WTC11 (cell line): ENCODE results near the gene TOMM6. TPM values are rescaled to one million over a fixed set of nuclear protein-coding genes. Genes with fewer than 3 reads are reported as not detected.

Source experiments
- ATAC-seq: fragments of 200-7000 bp; cut with Tn5 transposase; 2 replicates; pipeline ENCODE4 v1.10.0; 2021; ENCODE audit warnings: mild to moderate bottlenecking, moderate library complexity
- CTCF ChIA-PET: fragments of 300-600 bp; sonication (Branson Sonifier 250); formaldehyde crosslinking; loops from one replicate; lab custom pipeline; 2021; ENCODE audit warnings: antibody characterized with exemption; lab: Charles Lee
- POLR2A ChIA-PET: fragments of 350-600 bp; sonication (Branson Sonifier 250); formaldehyde crosslinking; loops from one replicate; lab custom pipeline; 2021; ENCODE audit warnings: antibody characterized with exemption; lab: Charles Lee
- DNase-seq: peaks from one replicate; pipeline ENCODE4 v3.0.0; 2021; ENCODE audit warnings: low spot score
- H3K27ac Mint-ChIP-seq: 2 replicates; pipeline ENCODE4 v1.8.0; 2021; ENCODE audit warnings: mixed read lengths
- H3K27me3 Mint-ChIP-seq: 2 replicates; pipeline ENCODE4 v1.8.0; 2021; ENCODE audit warnings: low read depth, mild to moderate bottlenecking, moderate library complexity, mixed read lengths
- H3K36me3 Mint-ChIP-seq: 2 replicates; pipeline ENCODE4 v1.8.0; 2021; ENCODE audit warnings: mixed read lengths
- H3K4me1 Mint-ChIP-seq: 2 replicates; pipeline ENCODE4 v1.8.0; 2022; ENCODE audit warnings: mixed read lengths
- H3K4me3 Mint-ChIP-seq: 2 replicates; pipeline ENCODE4 v1.8.0; 2021; ENCODE audit warnings: mild to moderate bottlenecking, moderate library complexity, mixed read lengths
- H3K9me3 Mint-ChIP-seq: 2 replicates; pipeline ENCODE4 v1.8.0; 2021; ENCODE audit warnings: mixed read lengths
- ESRRA ChIP-seq: sonication (generic); formaldehyde crosslinking; IDR thresholded peaks from 2 replicates; pipeline ENCODE4 v1.8.1; 2022; ENCODE audit warnings: mild to moderate bottlenecking, missing genetic modification reagents, borderline replicate concordance
- ETV6 ChIP-seq: sonication (generic); formaldehyde crosslinking; IDR thresholded peaks from 2 replicates; pipeline ENCODE4 v1.8.1; 2022; ENCODE audit warnings: mild to moderate bottlenecking, missing genetic modification reagents
- FOXP1 ChIP-seq: sonication (generic); formaldehyde crosslinking; IDR thresholded peaks from 2 replicates; pipeline ENCODE4 v1.8.0; 2022; ENCODE audit warnings: missing genetic modification reagents, mild to moderate bottlenecking, moderate library complexity, borderline replicate concordance
- GRHL2 ChIP-seq: fragments of 250-450 bp; sonication (Bioruptor Pico); IDR thresholded peaks from 2 replicates; pipeline ENCODE4 v1.8.0; 2022; ENCODE audit warnings: mild to moderate bottlenecking, moderate library complexity; ENCODE audit not compliant: insufficient replicate concordance, severe bottlenecking
- HMGA2 ChIP-seq: fragments of 250-450 bp; sonication (Bioruptor Pico); IDR thresholded peaks from 2 replicates; pipeline ENCODE4 v1.4.0; 2021; ENCODE audit warnings: mild to moderate bottlenecking, moderate library complexity
- JAZF1 ChIP-seq: fragments of 250-450 bp; sonication (Bioruptor Pico); IDR thresholded peaks from 2 replicates; pipeline ENCODE4 v1.9.0; 2021; ENCODE audit warnings: moderate library complexity, mild to moderate bottlenecking, inconsistent platforms
- MXD4 ChIP-seq: fragments of 250-450 bp; sonication (Bioruptor Pico); IDR thresholded peaks from 2 replicates; pipeline ENCODE4 v1.8.0; 2021; ENCODE audit warnings: mild to moderate bottlenecking, moderate library complexity, borderline replicate concordance
- PRRX2 ChIP-seq: fragments of 250-450 bp; sonication (Bioruptor Pico); IDR thresholded peaks from 2 replicates; pipeline ENCODE4 v1.8.0; 2021; ENCODE audit warnings: mild to moderate bottlenecking
- RORB ChIP-seq: fragments of 250-450 bp; sonication (Bioruptor Pico); IDR thresholded peaks from 2 replicates; pipeline ENCODE4 v1.9.0; 2021; ENCODE audit warnings: mild to moderate bottlenecking
- SMAD4 ChIP-seq: sonication (generic); formaldehyde crosslinking; IDR thresholded peaks from 2 replicates; pipeline ENCODE4 v1.8.0; 2022; ENCODE audit warnings: mild to moderate bottlenecking, missing genetic modification reagents
- SP1 ChIP-seq: sonication (generic); formaldehyde crosslinking; conservative IDR thresholded peaks from 2 replicates; pipeline ENCODE4 v1.8.1; 2022; ENCODE audit warnings: missing genetic modification reagents
- ZNF423 ChIP-seq: fragments of 250-450 bp; sonication (Bioruptor Pico); IDR thresholded peaks from 2 replicates; pipeline ENCODE4 v2.1.2; 2022; ENCODE audit warnings: mild to moderate bottlenecking, moderate library complexity
- ZNF671 ChIP-seq: fragments of 250-450 bp; sonication (Bioruptor Pico); IDR thresholded peaks from 2 replicates; pipeline ENCODE4 v1.8.0; 2021; ENCODE audit warnings: mild to moderate bottlenecking
- total RNA-seq: library from RNA; stranded (reverse); gene quantifications from 3 replicates; pipeline ENCODE4 v1.2.3, GENCODE V29; 2021
- TF ChIP-seq, protein P1 (sequence below): sonication (generic); formaldehyde crosslinking; IDR thresholded peaks from 2 replicates; pipeline ENCODE4 v1.8.0; 2022; ENCODE audit warnings: mild to moderate bottlenecking, missing genetic modification reagents
- TF ChIP-seq, protein P2 (sequence below): sonication (generic); formaldehyde crosslinking; IDR thresholded peaks from 2 replicates; pipeline ENCODE4 v1.8.1; 2022; ENCODE audit warnings: mild to moderate bottlenecking, moderate library complexity, missing genetic modification reagents
- TF ChIP-seq, protein P3 (sequence below): sonication (generic); formaldehyde crosslinking; IDR thresholded peaks from 2 replicates; pipeline ENCODE4 v1.8.0; 2022; ENCODE audit warnings: missing genetic modification reagents
- TF ChIP-seq, protein P4 (sequence below): fragments of 250-450 bp; sonication (Bioruptor Pico); IDR thresholded peaks from 2 replicates; pipeline ENCODE4 v1.9.0; 2021; ENCODE audit warnings: mild to moderate bottlenecking, borderline replicate concordance
- TF ChIP-seq, protein P5 (sequence below): fragments of 250-450 bp; sonication (Bioruptor Pico); IDR thresholded peaks from 2 replicates; pipeline ENCODE4 v1.9.0; 2021; ENCODE audit warnings: moderate library complexity, mild to moderate bottlenecking, inconsistent platforms, borderline replicate concordance
- TF ChIP-seq, protein P6 (sequence below): sonication (generic); formaldehyde crosslinking; conservative IDR thresholded peaks from 2 replicates; pipeline ENCODE4 v1.8.1; 2022; ENCODE audit warnings: mild to moderate bottlenecking, missing genetic modification reagents
- TF ChIP-seq, protein P7 (sequence below): sonication (generic); formaldehyde crosslinking; IDR thresholded peaks from 2 replicates; pipeline ENCODE4 v1.8.1; 2023; ENCODE audit warnings: mild to moderate bottlenecking, moderate library complexity, missing genetic modification reagents
- TF ChIP-seq, protein P8 (sequence below): sonication (generic); formaldehyde crosslinking; IDR thresholded peaks from 2 replicates; pipeline ENCODE4 v1.8.0; 2023; ENCODE audit warnings: missing genetic modification reagents

Gene TOMM6
- total RNA-seq, 1 experiment from 2014 or later: 233 TPM

DNA sequence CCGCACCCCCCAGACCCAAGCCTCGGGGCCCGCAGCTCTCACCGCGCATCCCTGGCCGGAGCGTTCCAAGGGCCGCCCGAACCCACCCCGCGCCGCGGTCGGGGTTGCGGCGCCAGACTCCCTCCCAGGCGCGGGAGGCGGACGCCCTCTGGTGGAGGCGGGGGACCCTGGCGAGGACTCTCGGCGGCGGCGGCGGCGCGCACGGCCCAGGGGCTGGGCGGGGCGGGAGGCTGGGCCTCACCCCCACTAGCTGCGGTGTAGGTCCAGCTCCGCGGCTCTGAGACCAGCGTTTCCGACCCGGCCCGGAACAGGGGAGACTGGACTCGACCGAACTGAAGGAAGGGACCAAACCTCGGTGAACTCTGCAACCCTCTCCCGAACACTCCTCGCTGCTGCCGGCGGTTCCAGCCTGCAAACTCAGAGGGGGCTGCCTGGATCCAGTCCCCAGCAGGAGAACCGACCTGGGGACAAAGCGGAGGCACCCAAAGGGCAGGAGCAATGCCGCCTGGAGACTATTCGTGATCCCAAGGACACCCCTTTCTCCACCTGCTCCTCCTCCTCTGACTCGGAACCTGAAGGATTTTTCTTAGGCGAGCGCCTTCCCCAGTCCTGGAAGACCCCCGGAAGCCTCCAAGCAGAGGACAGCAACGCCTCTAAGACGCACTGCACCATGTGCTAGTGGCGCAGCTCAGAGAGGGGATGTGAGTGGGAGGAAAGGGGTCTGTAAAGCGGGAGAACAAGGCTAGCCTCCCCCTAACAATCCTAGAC is 859 bp upstream of the TOMM6 start (continued):
- TF ChIP-seq, protein P1, sequence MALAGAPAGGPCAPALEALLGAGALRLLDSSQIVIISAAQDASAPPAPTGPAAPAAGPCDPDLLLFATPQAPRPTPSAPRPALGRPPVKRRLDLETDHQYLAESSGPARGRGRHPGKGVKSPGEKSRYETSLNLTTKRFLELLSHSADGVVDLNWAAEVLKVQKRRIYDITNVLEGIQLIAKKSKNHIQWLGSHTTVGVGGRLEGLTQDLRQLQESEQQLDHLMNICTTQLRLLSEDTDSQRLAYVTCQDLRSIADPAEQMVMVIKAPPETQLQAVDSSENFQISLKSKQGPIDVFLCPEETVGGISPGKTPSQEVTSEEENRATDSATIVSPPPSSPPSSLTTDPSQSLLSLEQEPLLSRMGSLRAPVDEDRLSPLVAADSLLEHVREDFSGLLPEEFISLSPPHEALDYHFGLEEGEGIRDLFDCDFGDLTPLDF (CRISPR knock-in tag): no peak
- TF ChIP-seq, protein P2, sequence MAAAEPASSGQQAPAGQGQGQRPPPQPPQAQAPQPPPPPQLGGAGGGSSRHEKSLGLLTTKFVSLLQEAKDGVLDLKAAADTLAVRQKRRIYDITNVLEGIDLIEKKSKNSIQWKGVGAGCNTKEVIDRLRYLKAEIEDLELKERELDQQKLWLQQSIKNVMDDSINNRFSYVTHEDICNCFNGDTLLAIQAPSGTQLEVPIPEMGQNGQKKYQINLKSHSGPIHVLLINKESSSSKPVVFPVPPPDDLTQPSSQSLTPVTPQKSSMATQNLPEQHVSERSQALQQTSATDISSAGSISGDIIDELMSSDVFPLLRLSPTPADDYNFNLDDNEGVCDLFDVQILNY: peak; percentile 61; the same call in 1 of the 2 replicates
- TF ChIP-seq RORB (CRISPR knock-in tag): no peak
- no peak for TF ChIP-seq FOXP1 (CRISPR knock-in tag)
- TF ChIP-seq, protein P3, sequence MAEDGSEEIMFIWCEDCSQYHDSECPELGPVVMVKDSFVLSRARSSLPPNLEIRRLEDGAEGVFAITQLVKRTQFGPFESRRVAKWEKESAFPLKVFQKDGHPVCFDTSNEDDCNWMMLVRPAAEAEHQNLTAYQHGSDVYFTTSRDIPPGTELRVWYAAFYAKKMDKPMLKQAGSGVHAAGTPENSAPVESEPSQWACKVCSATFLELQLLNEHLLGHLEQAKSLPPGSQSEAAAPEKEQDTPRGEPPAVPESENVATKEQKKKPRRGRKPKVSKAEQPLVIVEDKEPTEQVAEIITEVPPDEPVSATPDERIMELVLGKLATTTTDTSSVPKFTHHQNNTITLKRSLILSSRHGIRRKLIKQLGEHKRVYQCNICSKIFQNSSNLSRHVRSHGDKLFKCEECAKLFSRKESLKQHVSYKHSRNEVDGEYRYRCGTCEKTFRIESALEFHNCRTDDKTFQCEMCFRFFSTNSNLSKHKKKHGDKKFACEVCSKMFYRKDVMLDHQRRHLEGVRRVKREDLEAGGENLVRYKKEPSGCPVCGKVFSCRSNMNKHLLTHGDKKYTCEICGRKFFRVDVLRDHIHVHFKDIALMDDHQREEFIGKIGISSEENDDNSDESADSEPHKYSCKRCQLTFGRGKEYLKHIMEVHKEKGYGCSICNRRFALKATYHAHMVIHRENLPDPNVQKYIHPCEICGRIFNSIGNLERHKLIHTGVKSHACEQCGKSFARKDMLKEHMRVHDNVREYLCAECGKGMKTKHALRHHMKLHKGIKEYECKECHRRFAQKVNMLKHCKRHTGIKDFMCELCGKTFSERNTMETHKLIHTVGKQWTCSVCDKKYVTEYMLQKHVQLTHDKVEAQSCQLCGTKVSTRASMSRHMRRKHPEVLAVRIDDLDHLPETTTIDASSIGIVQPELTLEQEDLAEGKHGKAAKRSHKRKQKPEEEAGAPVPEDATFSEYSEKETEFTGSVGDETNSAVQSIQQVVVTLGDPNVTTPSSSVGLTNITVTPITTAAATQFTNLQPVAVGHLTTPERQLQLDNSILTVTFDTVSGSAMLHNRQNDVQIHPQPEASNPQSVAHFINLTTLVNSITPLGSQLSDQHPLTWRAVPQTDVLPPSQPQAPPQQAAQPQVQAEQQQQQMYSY (CRISPR knock-in tag): no peak
- peak; percentile 51; the same call in 1 of the 2 replicates for TF ChIP-seq ESRRA (CRISPR knock-in tag)
- peak; percentile 74 for TF ChIP-seq SP1 (CRISPR knock-in tag)
- TF ChIP-seq JAZF1 (CRISPR knock-in tag): no peak
- TF ChIP-seq ZNF671 (CRISPR knock-in tag): no peak
- TF ChIP-seq ETV6: 0 out of 2 replicates have a peak, but pooled peaks have one; percentile 52

DNA sequence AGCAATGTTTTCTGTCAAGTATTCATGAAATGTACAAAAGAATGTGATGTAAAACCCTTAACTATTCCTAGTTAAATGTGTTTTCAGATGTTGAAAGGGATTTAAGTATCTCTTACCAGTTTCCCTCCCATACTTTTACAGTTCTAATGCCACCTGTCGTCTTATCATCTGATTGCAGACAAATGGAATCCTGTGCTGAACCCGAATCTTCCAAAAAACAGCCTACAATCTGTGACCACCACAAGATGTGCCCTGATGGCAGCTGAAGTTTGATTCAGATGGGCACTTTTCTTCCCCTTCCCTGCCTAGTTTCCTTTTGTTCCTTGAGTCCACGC is 1.9 kb downstream of the TOMM6 start:
- no peak overlapping the region for H3K27ac Mint-ChIP-seq
- ChIA-PET POLR2A (no interaction called here), CTCF (no interaction called here)
- no peaks in the 10 kb centered on the region for H3K9me3 Mint-ChIP-seq
- peaks cover 18% of the 10 kb centered on the region for H3K27me3 Mint-ChIP-seq
- H3K4me3 Mint-ChIP-seq: peak overlapping the region; percentile 96
- no peak for ATAC-seq
- peaks cover 29% of the 10 kb centered on the region for H3K36me3 Mint-ChIP-seq
- H3K4me1 Mint-ChIP-seq: peaks cover 20% of the 10 kb centered on the region
- no peak for DNase-seq
- no peak for TF ChIP-seq RORB (CRISPR knock-in tag)
- TF ChIP-seq SMAD4 (CRISPR knock-in tag): no peak
- no peak for TF ChIP-seq HMGA2 (CRISPR knock-in tag)
- TF ChIP-seq, protein P4, sequence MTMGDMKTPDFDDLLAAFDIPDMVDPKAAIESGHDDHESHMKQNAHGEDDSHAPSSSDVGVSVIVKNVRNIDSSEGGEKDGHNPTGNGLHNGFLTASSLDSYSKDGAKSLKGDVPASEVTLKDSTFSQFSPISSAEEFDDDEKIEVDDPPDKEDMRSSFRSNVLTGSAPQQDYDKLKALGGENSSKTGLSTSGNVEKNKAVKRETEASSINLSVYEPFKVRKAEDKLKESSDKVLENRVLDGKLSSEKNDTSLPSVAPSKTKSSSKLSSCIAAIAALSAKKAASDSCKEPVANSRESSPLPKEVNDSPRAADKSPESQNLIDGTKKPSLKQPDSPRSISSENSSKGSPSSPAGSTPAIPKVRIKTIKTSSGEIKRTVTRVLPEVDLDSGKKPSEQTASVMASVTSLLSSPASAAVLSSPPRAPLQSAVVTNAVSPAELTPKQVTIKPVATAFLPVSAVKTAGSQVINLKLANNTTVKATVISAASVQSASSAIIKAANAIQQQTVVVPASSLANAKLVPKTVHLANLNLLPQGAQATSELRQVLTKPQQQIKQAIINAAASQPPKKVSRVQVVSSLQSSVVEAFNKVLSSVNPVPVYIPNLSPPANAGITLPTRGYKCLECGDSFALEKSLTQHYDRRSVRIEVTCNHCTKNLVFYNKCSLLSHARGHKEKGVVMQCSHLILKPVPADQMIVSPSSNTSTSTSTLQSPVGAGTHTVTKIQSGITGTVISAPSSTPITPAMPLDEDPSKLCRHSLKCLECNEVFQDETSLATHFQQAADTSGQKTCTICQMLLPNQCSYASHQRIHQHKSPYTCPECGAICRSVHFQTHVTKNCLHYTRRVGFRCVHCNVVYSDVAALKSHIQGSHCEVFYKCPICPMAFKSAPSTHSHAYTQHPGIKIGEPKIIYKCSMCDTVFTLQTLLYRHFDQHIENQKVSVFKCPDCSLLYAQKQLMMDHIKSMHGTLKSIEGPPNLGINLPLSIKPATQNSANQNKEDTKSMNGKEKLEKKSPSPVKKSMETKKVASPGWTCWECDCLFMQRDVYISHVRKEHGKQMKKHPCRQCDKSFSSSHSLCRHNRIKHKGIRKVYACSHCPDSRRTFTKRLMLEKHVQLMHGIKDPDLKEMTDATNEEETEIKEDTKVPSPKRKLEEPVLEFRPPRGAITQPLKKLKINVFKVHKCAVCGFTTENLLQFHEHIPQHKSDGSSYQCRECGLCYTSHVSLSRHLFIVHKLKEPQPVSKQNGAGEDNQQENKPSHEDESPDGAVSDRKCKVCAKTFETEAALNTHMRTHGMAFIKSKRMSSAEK: no peak
- TF ChIP-seq PRRX2 (CRISPR knock-in tag): no peak
- no peak for TF ChIP-seq MXD4
- TF ChIP-seq, protein P5, sequence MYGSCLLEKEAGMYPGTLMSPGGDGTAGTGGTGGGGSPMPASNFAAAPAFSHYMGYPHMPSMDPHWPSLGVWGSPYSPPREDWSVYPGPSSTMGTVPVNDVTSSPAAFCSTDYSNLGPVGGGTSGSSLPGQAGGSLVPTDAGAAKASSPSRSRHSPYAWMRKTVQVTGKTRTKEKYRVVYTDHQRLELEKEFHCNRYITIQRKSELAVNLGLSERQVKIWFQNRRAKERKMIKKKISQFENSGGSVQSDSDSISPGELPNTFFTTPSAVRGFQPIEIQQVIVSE (CRISPR knock-in tag): no peak
- TF ChIP-seq, protein P6, sequence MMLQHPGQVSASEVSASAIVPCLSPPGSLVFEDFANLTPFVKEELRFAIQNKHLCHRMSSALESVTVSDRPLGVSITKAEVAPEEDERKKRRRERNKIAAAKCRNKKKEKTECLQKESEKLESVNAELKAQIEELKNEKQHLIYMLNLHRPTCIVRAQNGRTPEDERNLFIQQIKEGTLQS (CRISPR knock-in tag): no peak
- TF ChIP-seq, protein P7, sequence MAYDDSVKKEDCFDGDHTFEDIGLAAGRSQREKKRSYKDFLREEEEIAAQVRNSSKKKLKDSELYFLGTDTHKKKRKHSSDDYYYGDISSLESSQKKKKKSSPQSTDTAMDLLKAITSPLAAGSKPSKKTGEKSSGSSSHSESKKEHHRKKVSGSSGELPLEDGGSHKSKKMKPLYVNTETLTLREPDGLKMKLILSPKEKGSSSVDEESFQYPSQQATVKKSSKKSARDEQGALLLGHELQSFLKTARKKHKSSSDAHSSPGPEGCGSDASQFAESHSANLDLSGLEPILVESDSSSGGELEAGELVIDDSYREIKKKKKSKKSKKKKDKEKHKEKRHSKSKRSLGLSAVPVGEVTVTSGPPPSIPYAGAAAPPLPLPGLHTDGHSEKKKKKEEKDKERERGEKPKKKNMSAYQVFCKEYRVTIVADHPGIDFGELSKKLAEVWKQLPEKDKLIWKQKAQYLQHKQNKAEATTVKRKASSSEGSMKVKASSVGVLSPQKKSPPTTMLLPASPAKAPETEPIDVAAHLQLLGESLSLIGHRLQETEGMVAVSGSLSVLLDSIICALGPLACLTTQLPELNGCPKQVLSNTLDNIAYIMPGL (CRISPR knock-in tag): no peak
- no peak for TF ChIP-seq GRHL2 (CRISPR knock-in tag)
- no peak for TF ChIP-seq ZNF423 (CRISPR knock-in tag)
- TF ChIP-seq, protein P8, sequence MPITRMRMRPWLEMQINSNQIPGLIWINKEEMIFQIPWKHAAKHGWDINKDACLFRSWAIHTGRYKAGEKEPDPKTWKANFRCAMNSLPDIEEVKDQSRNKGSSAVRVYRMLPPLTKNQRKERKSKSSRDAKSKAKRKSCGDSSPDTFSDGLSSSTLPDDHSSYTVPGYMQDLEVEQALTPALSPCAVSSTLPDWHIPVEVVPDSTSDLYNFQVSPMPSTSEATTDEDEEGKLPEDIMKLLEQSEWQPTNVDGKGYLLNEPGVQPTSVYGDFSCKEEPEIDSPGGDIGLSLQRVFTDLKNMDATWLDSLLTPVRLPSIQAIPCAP (CRISPR knock-in tag): no peak
